ENCODE measurements around the gene RANBP1. TPM values are rescaled to one million over a fixed set of nuclear protein-coding genes. Genes with fewer than 3 reads are reported as not detected.

The RANBP1 gene
- total RNA-seq, 1 experiment from 2014 or later: 522 TPM

- H2BK120ac ChIP-seq (ENCODE audit: low read depth, low read length, poor library complexity, severe bottlenecking): no peak overlapping the region
- peaks cover 37 to 50% of the 10 kb centered on the region in 2 experiments for H3K4me1 Mint-ChIP-seq
- H3K27ac ChIP-seq (ENCODE audit: insufficient read length, low read depth, low read length): no peak overlapping the region
- no peak overlapping the region for H2BK20ac ChIP-seq (ENCODE audit: low read depth, low read length, poor library complexity, severe bottlenecking)
- no peak overlapping the region for H2AFZ ChIP-seq (ENCODE audit: low read length)
- H3K27me3 ChIP-seq (ENCODE audit: insufficient read depth, low read length): no peaks in the 10 kb centered on the region
- H3K4ac ChIP-seq (ENCODE audit: low read depth, low read length): no peak overlapping the region
- H3K9ac ChIP-seq (ENCODE audit: extremely low read depth, insufficient read length, low read length): no peak overlapping the region
- H3K9me3 ChIP-seq (ENCODE audit: control insufficient read depth, low read depth, low read length): no peaks in the 10 kb centered on the region
- H3K56ac ChIP-seq (ENCODE audit: insufficient read length, low read depth, low read length): no peak overlapping the region
- H4K5ac ChIP-seq (ENCODE audit: insufficient read length, low read depth, low read length): no peak overlapping the region
- peaks cover 2% of the 10 kb centered on the region; the same call in 1 of the 2 replicates for H3K4me1 ChIP-seq (ENCODE audit: insufficient read depth, low read length)
- H3K36me3 Mint-ChIP-seq (ENCODE audit: insufficient read depth in 1 of 3, low read depth in 3 of 3): peaks cover 29 to 56% (median 45%) of the 10 kb centered on the region in 3 experiments; a peak in 6 of 7 replicates
- H3T11ph ChIP-seq (ENCODE audit: low read length): no peak overlapping the region
- H3K27me3 Mint-ChIP-seq (ENCODE audit: low read depth): no peaks in the 10 kb centered on the region
- no peaks in the 10 kb centered on the region for H3K9me3 Mint-ChIP-seq
- H2AK5ac ChIP-seq (ENCODE audit: insufficient read length, low read length): no peak overlapping the region
- H2BK12ac ChIP-seq (ENCODE audit: insufficient read length, low read depth, low read length): no peak overlapping the region
- no peak overlapping the region for H3K4me2 ChIP-seq (ENCODE audit: insufficient read depth, insufficient read length, low read length)
- TF ChIP-seq, protein P1, sequence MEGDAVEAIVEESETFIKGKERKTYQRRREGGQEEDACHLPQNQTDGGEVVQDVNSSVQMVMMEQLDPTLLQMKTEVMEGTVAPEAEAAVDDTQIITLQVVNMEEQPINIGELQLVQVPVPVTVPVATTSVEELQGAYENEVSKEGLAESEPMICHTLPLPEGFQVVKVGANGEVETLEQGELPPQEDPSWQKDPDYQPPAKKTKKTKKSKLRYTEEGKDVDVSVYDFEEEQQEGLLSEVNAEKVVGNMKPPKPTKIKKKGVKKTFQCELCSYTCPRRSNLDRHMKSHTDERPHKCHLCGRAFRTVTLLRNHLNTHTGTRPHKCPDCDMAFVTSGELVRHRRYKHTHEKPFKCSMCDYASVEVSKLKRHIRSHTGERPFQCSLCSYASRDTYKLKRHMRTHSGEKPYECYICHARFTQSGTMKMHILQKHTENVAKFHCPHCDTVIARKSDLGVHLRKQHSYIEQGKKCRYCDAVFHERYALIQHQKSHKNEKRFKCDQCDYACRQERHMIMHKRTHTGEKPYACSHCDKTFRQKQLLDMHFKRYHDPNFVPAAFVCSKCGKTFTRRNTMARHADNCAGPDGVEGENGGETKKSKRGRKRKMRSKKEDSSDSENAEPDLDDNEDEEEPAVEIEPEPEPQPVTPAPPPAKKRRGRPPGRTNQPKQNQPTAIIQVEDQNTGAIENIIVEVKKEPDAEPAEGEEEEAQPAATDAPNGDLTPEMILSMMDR (conservative IDR thresholded peaks at IDR 0.05): no peak
- peak overlapping the region; percentile 1 to 33; a peak in 2 of 5 replicates for H3K4me3 Mint-ChIP-seq
- peak overlapping the region; percentile 21 to 89 (median 77); a peak in 4 of 7 replicates for H3K27ac Mint-ChIP-seq
- DNase-seq: no peak
- peaks cover 35% of the 10 kb centered on the region for H3K79me2 ChIP-seq (ENCODE audit: insufficient read depth, low read length)
- H3K23ac ChIP-seq (ENCODE audit: insufficient read length, low read depth, low read length): no peak overlapping the region
- no peak overlapping the region for H2BK5ac ChIP-seq (ENCODE audit: insufficient read length, low read length)
- no CpG with 5 or more reads among the region's 10 CpGs for WGBS (ENCODE audit: extremely low coverage, insufficient read length, low lambda C conversion rate)
- H2BK15ac ChIP-seq (ENCODE audit: low read depth, low read length): no peak overlapping the region
- H4K8ac ChIP-seq (replicated peaks; ENCODE audit: insufficient read length, low read depth, low read length): no peak overlapping the region
- peaks cover 22% of the 10 kb centered on the region for H3K79me1 ChIP-seq (ENCODE audit: insufficient read depth, low read depth, low read length, poor library complexity, severe bottlenecking)
- peaks cover 6% of the 10 kb centered on the region for H4K20me1 ChIP-seq (ENCODE audit: control insufficient read depth, insufficient read depth, insufficient read length)
- no peak overlapping the region for H3K18ac ChIP-seq (ENCODE audit: insufficient read length, low read depth, low read length)
- H3K23me2 ChIP-seq (ENCODE audit: insufficient read length, low read depth, low read length, poor library complexity, severe bottlenecking): peaks cover 8% of the 10 kb centered on the region
- no peak overlapping the region for H4K91ac ChIP-seq (ENCODE audit: insufficient read length, low read depth, low read length)
- H3K14ac ChIP-seq (ENCODE audit: insufficient read depth, low read length): no peak overlapping the region
Observed at GRCh38 chr22:20083157-20083890, 32.6 kb upstream of the RANBP1 start.

Measured in H9 (cell line).